ENCODE results near the gene SLC39A1. TPM values are rescaled to one million over a fixed set of nuclear protein-coding genes. Genes with fewer than 3 reads are reported as not detected.
"Not testable (repeated sequence)": the region's sequence is repeated elsewhere in the genome, so short reads cannot be mapped to it uniquely, and the experiment has no call there.

Gene SLC39A1
- total and polyA plus RNA-seq, 7 donors = 25.7 to 97.5 (median 72.4) TPM

- TF ChIP-seq POLR2AphosphoS5 (IDR thresholded peaks at IDR 0.05) (no peak), POLR2A (IDR thresholded peaks at IDR 0.05) (no peak), EP300 (IDR thresholded peaks at IDR 0.05) (no peak)
- TF ChIP-seq, protein P1, sequence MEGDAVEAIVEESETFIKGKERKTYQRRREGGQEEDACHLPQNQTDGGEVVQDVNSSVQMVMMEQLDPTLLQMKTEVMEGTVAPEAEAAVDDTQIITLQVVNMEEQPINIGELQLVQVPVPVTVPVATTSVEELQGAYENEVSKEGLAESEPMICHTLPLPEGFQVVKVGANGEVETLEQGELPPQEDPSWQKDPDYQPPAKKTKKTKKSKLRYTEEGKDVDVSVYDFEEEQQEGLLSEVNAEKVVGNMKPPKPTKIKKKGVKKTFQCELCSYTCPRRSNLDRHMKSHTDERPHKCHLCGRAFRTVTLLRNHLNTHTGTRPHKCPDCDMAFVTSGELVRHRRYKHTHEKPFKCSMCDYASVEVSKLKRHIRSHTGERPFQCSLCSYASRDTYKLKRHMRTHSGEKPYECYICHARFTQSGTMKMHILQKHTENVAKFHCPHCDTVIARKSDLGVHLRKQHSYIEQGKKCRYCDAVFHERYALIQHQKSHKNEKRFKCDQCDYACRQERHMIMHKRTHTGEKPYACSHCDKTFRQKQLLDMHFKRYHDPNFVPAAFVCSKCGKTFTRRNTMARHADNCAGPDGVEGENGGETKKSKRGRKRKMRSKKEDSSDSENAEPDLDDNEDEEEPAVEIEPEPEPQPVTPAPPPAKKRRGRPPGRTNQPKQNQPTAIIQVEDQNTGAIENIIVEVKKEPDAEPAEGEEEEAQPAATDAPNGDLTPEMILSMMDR (IDR thresholded peaks at IDR 0.05) = no peak
- no peak overlapping the region for H3K4me3 ChIP-seq
- peaks cover 0 to 50% (median 42%) of the 10 kb centered on the region in 4 donors for H3K4me1 ChIP-seq
- DNase-seq = no peak
- intact Hi-C loops (cut with DNase I) = loop anchor here (2.0 kb wide), 1 partner anchor 311 kb away; no protein-coding TSS in a partner anchor
- peak overlapping the region; percentile 86 to 95 (median 92) for H3K27ac ChIP-seq
- no peaks in the 10 kb centered on the region for H3K9me3 ChIP-seq
- H3K36me3 ChIP-seq = peaks cover 3 to 21% (median 7%) of the 10 kb centered on the region in 4 donors
- 86 to 93% methylated on average over 8 of the region's 8 CpGs for WGBS, 2 donors
- H3K27me3 ChIP-seq = no peaks in the 10 kb centered on the region
Observed at GRCh38 chr1:153987621-153988020, 24.3 kb upstream of the SLC39A1 start.

DNA sequence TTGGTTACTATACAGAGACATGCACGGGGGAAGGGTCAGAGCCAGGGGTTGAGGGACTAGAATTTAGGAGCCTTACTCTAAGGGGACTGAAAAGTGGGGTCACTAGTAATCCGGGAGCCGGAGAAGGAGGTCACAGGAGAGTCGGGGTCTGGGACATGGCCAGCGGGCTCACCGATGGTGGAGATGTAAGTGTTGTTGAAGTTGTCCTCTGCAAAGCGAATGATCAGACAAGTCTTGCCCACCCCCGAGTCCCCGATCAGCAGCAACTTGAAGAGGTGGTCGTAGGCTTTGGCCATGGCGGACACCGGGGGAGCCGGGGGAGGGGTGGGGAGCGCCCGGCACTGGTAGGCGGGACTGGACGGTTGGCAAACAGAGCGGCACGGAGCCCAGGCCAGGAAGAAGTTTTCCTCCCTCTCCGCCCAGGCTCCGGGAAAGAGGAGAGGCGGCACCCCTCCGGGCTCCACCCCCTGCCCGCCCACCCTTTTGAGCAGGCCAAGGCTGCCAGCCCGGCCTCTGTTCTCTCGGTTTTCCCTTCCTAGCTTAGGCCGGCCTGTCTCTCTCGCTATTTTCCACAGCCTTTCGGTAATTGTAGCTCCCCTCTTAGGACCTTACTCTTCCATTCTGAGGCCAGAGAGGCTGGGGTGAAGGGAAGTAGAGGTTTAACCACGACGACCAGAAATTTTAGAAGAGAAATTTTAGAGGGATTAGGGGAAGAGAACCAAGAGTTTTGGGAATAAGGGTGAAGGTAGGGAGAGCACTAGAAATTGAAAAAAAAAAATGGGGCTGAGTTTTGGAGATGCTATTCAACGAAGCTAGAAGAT lies 22.8 kb upstream of the SLC39A1 start, which contains the start of gene RAB13:
RAB13 (minus strand) TSS at position 399 of the 821 bp plus-strand sequence; CDS start at position 296, 103 bp downstream.
- H3K4me1 ChIP-seq = peaks cover 0 to 36% (median 29%) of the 10 kb centered on the region in 4 donors
- intact Hi-C loops (cut with DNase I) = loop anchor here (1.0 to 2.0 kb wide), 4 partner anchors 17 to 309 kb away; no protein-coding TSS in a partner anchor
- 5 to 10% methylated on average over 32 of the region's 32 CpGs for WGBS, 2 donors
- TF ChIP-seq POLR2A (IDR thresholded peaks at IDR 0.05) (no peak), POLR2AphosphoS5 (IDR thresholded peaks at IDR 0.05) (peak; percentile 70 to 93 (median 83))
- no peaks in the 10 kb centered on the region for H3K9me3 ChIP-seq
- peak within 1 kb of the TSS; percentile 86 to 95 (median 92) for H3K27ac ChIP-seq
- peak; percentile 96 for DNase-seq
- peak within 1 kb of the TSS; percentile 58 to 64 (median 60) for H3K4me3 ChIP-seq
- no peaks in the 10 kb centered on the region for H3K27me3 ChIP-seq
- H3K36me3 ChIP-seq = peaks cover 0 to 21% (median 0%) of the 10 kb centered on the region in 4 donors

- Histone ChIP-seq H3K9me3 (no peaks in the 10 kb centered on the region), H3K4me3 (peak overlapping the region; percentile 58 to 64 (median 60)), H3K36me3 (peaks cover 0 to 28% (median 0%) of the 10 kb centered on the region in 4 donors), H3K27ac (peak overlapping the region; percentile 86 to 95 (median 92)), H3K27me3 (no peaks in the 10 kb centered on the region), H3K4me1 (peaks cover 0 to 33% (median 29%) of the 10 kb centered on the region in 4 donors)
- TF ChIP-seq POLR2AphosphoS5 (IDR thresholded peaks at IDR 0.05) = peak; percentile 8 to 46 (median 35)
- TF ChIP-seq, protein P1 (IDR thresholded peaks at IDR 0.05) = no peak
- intact Hi-C loops (cut with DNase I) = loop anchor here (2.0 kb wide), 1 partner anchor 17 kb away; no protein-coding TSS in a partner anchor
- DNase-seq = peak; percentile 86
- 29 to 34% methylated on average over 7 of the region's 7 CpGs for WGBS, 2 donors
Observed at GRCh38 chr1:153985341-153985912, 22.1 kb upstream of the SLC39A1 start.

GRCh38 chr1:153984123-153984894 lies 21.0 kb upstream of the SLC39A1 start:
- no peak for DNase-seq
- intact Hi-C loops (cut with DNase I) = loop anchor here (2.0 to 5.0 kb wide), 2 partner anchors 16 to 37 kb away; partner anchors contain the start of gene DENND4B
- Histone ChIP-seq H3K27me3 (no peaks in the 10 kb centered on the region), H3K27ac (peak overlapping the region; percentile 86 to 95 (median 92)), H3K36me3 (peaks cover 0 to 28% (median 0%) of the 10 kb centered on the region in 4 donors), H3K9me3 (no peaks in the 10 kb centered on the region), H3K4me1 (peaks cover 0 to 27% (median 23%) of the 10 kb centered on the region in 4 donors), H3K4me3 (peak overlapping the region in 3 of 4 donors; percentile 59 to 64 (median 60))
- TF ChIP-seq POLR2A (IDR thresholded peaks at IDR 0.05) = no peak
- TF ChIP-seq, protein P1 (IDR thresholded peaks at IDR 0.05) = no peak
- TF ChIP-seq POLR2AphosphoS5 (IDR thresholded peaks at IDR 0.05) = peak in 2 of 4 donors; percentile 11 to 23
- 69 to 82% methylated on average over 6 of the region's 6 CpGs for WGBS, 2 donors

DNA sequence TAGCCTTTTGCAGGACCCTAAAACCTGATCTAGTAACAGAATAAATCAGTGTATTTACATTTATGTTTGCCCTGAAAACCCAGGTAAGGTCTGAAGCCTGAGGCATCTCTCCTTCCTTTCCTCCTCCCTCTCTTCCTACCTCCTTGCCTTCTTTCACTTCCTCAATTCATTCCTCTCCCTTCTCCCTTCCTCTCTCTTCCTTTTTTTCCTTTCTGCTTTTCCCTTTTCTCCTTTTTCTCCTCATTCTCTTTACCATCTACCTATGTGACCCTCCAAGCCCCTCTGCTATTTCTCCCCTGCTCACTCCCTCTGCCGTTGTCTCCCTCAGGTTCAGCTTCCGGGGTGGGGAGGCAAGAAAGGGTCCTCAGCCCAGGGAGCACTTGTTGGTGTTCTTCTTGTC lies 18.4 kb upstream of the SLC39A1 start:
- WGBS, 2 donors = 89 to 96% methylated on average over 2 of the region's 2 CpGs
- intact Hi-C loops (cut with DNase I) = loop anchor here (5.0 kb wide), 1 partner anchor 34 kb away; the partner anchor contains the start of gene DENND4B
- peaks cover 0 to 34% (median 28%) of the 10 kb centered on the region in 4 donors for H3K4me1 ChIP-seq

GRCh38 chr1:153979091-153979490 lies 15.8 kb upstream of the SLC39A1 start:
- Histone ChIP-seq H3K27ac (peak overlapping the region in 1 of 4 donors; percentile 93), H3K36me3 (peaks cover 0 to 56% (median 18%) of the 10 kb centered on the region in 4 donors), H3K4me1 (peaks cover 0 to 29% (median 23%) of the 10 kb centered on the region in 4 donors)
- H3K9me3 ChIP-seq; DNase-seq; intact Hi-C loops (cut with DNase I); H3K27me3 ChIP-seq; H3K4me3 ChIP-seq: not testable (repeated sequence)
- 90 to 95% methylated on average over 12 of the region's 12 CpGs for WGBS, 2 donors

More for the DNA sequence above, 18.4 kb upstream of the SLC39A1 start:
- not testable (repeated sequence) for H3K4me3 ChIP-seq, H3K27me3 ChIP-seq, H3K27ac ChIP-seq, DNase-seq, H3K9me3 ChIP-seq
- H3K36me3 ChIP-seq = peaks cover 0 to 34% (median 0%) of the 10 kb centered on the region in 4 donors

Measured in sigmoid colon (tissue), 7 donors.